Activated CD4-positive, alpha-beta T cell treated with anti-CD3 and anti-CD28 coated beads for 24 hours (primary cell): ENCODE measurements around the gene CHST12.
"Not testable (repeated sequence)": the region's sequence is repeated elsewhere in the genome, so short reads cannot be mapped to it uniquely, and the experiment has no call there.

Experiments used
- DNase-seq, 2 donors: peaks; one replicate each; pipeline ENCODE4 v3.0.0-alpha.2; 2020; ENCODE audit warnings: low read depth in 2 of 2

Gene CHST12

GRCh38 chr7:2378125-2378524 lies 25.3 kb upstream of the CHST12 start:
- not testable (repeated sequence) for DNase-seq

- no peak for DNase-seq
These were observed 24.2 kb upstream of the CHST12 start for GRCh38 chr7:2379161-2379560.

GRCh38 chr7:2379821-2380450 lies 23.5 kb upstream of the CHST12 start:
- no peak for DNase-seq

GRCh38 chr7:2380461-2380860 lies 22.9 kb upstream of the CHST12 start:
- DNase-seq, result no peak

- DNase-seq, result no peak
These were observed 22.2 kb upstream of the CHST12 start for GRCh38 chr7:2381227-2381626.

GRCh38 chr7:2381881-2382509 lies 21.4 kb upstream of the CHST12 start:
- DNase-seq, result no peak

GRCh38 chr7:2383543-2384274 lies 19.7 kb upstream of the CHST12 start:
- DNase-seq, result no peak

- no peak for DNase-seq
These were observed 18.8 kb upstream of the CHST12 start for GRCh38 chr7:2384354-2385243.

- not testable (repeated sequence) for DNase-seq
These were observed 17.3 kb upstream of the CHST12 start for GRCh38 chr7:2386122-2386521.

GRCh38 chr7:2386964-2387669 lies 16.3 kb upstream of the CHST12 start:
- DNase-seq, result no peak

GRCh38 chr7:2387897-2388636 lies 15.3 kb upstream of the CHST12 start:
- DNase-seq, result no peak

- DNase-seq, result no peak
These were observed 14.8 kb upstream of the CHST12 start for GRCh38 chr7:2388637-2388954.

GRCh38 chr7:2390020-2390816 lies 13.2 kb upstream of the CHST12 start:
- not testable (repeated sequence) for DNase-seq

GRCh38 chr7:2393706-2394105 lies 9.7 kb upstream of the CHST12 start:
- no peak for DNase-seq

- no peak for DNase-seq
These were observed 8.8 kb upstream of the CHST12 start for GRCh38 chr7:2394566-2395082.

- DNase-seq, result no peak
These were observed 4.9 kb upstream of the CHST12 start for GRCh38 chr7:2398506-2398905.

GRCh38 chr7:2399848-2400587 lies 3.4 kb upstream of the CHST12 start:
- no peak for DNase-seq

GRCh38 chr7:2402687-2403013 lies 761 bp upstream of the CHST12 start:
- DNase-seq, result no peak
